GM23338 (cell line): ENCODE data around the gene SYPL1. TPM values are rescaled to one million over a fixed set of nuclear protein-coding genes. Genes with fewer than 3 reads are reported as not detected.

Source experiments
- ATAC-seq: fragments of 200-7000 bp; cut with Tn5 transposase; 3 replicates; pipeline ENCODE4 v1.9.1; 2020
- DNase-seq: peaks from one replicate; pipeline ENCODE4 v3.0.0-alpha.2; 2015; ENCODE audit warnings: low spot score
- H2AFZ ChIP-seq: fragments of 200-600 bp; sonication (generic); 2 replicates; pipeline ENCODE4 v1.8.0; 2016; ENCODE audit warnings: antibody characterized with exemption, mild to moderate bottlenecking, moderate library complexity
- H3F3A ChIP-seq: fragments of 200-600 bp; sonication (generic); replicated peaks from 2 replicates; pipeline ENCODE4 v1.8.0; 2017; ENCODE audit warnings: antibody characterized with exemption, mixed run types, low read depth
- H3K27ac ChIP-seq: fragments of 200-600 bp; sonication (generic); 2 replicates; pipeline ENCODE4 v1.6.1; 2016; ENCODE audit warnings: low read depth
- H3K27me3 ChIP-seq: fragments of 200-600 bp; sonication (generic); 2 replicates; pipeline ENCODE4 v1.8.0; 2016; ENCODE audit warnings: mild to moderate bottlenecking, mixed run types, moderate library complexity; ENCODE audit not compliant: insufficient read depth
- H3K36me3 ChIP-seq: fragments of 200-600 bp; sonication (generic); 2 replicates; pipeline ENCODE4 v1.8.0; 2016; ENCODE audit warnings: mild to moderate bottlenecking; ENCODE audit not compliant: insufficient read depth
- H3K4me1 ChIP-seq: fragments of 200-600 bp; sonication (generic); 2 replicates; pipeline ENCODE4 v1.8.0; 2016; ENCODE audit warnings: mild to moderate bottlenecking, moderate library complexity; ENCODE audit not compliant: insufficient read depth
- H3K4me2 ChIP-seq: fragments of 200-600 bp; sonication (generic); 2 replicates; pipeline ENCODE4 v1.7.1; 2017; ENCODE audit warnings: mixed run types
- H3K4me3 ChIP-seq: fragments of 200-600 bp; sonication (generic); 2 replicates; pipeline ENCODE4 v1.6.1; 2016; ENCODE audit warnings: mixed run types
- H3K79me2 ChIP-seq: fragments of 200-600 bp; sonication (generic); replicated peaks from 2 replicates; pipeline ENCODE4 v1.8.0; 2017; ENCODE audit warnings: mild to moderate bottlenecking; ENCODE audit not compliant: insufficient read depth
- H3K9me2 ChIP-seq: fragments of 200-600 bp; sonication (generic); 2 replicates; pipeline ENCODE4 v1.8.0; 2017; ENCODE audit not compliant: insufficient read depth
- H4K20me1 ChIP-seq: fragments of 200-600 bp; sonication (generic); replicated peaks from 2 replicates; pipeline ENCODE4 v1.8.0; 2017; ENCODE audit warnings: mild to moderate bottlenecking; ENCODE audit not compliant: insufficient read depth
- H3K27ac Mint-ChIP-seq: 2 replicates; pipeline ENCODE4 v1.8.0; 2020; ENCODE audit warnings: inconsistent platforms, mild to moderate bottlenecking, moderate library complexity, mixed read lengths
- H3K27me3 Mint-ChIP-seq: 3 replicates; pipeline ENCODE4 v1.8.0; 2022; ENCODE audit warnings: low read depth, mild to moderate bottlenecking, moderate library complexity, mixed read lengths, inconsistent platforms; ENCODE audit not compliant: insufficient read depth, poor library complexity
- H3K36me3 Mint-ChIP-seq: 3 replicates; pipeline ENCODE4 v1.8.0; 2021; ENCODE audit warnings: low read depth, mild to moderate bottlenecking, inconsistent platforms, moderate library complexity, mixed read lengths
- H3K4me1 Mint-ChIP-seq: 3 replicates; pipeline ENCODE4 v1.8.0; 2020; ENCODE audit warnings: mild to moderate bottlenecking, inconsistent platforms, mixed read lengths
- H3K4me3 Mint-ChIP-seq: 3 replicates; pipeline ENCODE4 v1.8.0; 2021; ENCODE audit warnings: moderate library complexity, mild to moderate bottlenecking, inconsistent platforms, mixed read lengths
- H3K9me3 Mint-ChIP-seq: 3 replicates; pipeline ENCODE4 v1.8.0; 2020; ENCODE audit warnings: moderate library complexity, mild to moderate bottlenecking, inconsistent platforms, mixed read lengths
- EZH2phosphoT487 ChIP-seq: fragments of 200-600 bp; sonication (generic); IDR thresholded peaks from one replicate; pipeline ENCODE4 v1.8.1; 2018; ENCODE audit warnings: antibody characterized with exemption; ENCODE audit not compliant: unreplicated experiment
- polyA plus RNA-seq: library from polyadenylated mRNA; unstranded; fragments of >200 nt; fragmentation: Nextera tagmentation; extraction: Ambion mirVana; gene quantifications from 2 replicates; pipeline ENCODE4 v1.2.1, GENCODE V29; 2016
- total RNA-seq: library from RNA; depleted of rRNA; stranded (reverse); fragments of >200 nt; shearing (Covaris generic); gene quantifications from 2 replicates; pipeline ENCODE4 v1.2.3, GENCODE V29; 2014
- TF ChIP-seq, protein P1 (sequence below), 2 experiments: fragments of 200-600 bp in 1 of 2; sonication (generic) in 1 of 2; conservative IDR thresholded peaks; 2 replicates each; pipeline versions ENCODE4 v1.5.1 to v1.6.1; 2016 to 2017; ENCODE audit warnings: antibody characterized with exemption in 2 of 2, low read depth in 2 of 2, mild to moderate bottlenecking in 2 of 2, moderate library complexity in 1 of 2
- TF ChIP-seq, protein P2 (sequence below): fragments of 250-450 bp; sonication (Bioruptor Pico); IDR thresholded peaks from 2 replicates; pipeline ENCODE4 v1.5.0; 2020; ENCODE audit warnings: mild to moderate bottlenecking, moderate library complexity

SYPL1 gene
- total and polyA plus RNA-seq, 2 experiments from 2014 or later, result 39.3 to 52.7 TPM

DNA sequence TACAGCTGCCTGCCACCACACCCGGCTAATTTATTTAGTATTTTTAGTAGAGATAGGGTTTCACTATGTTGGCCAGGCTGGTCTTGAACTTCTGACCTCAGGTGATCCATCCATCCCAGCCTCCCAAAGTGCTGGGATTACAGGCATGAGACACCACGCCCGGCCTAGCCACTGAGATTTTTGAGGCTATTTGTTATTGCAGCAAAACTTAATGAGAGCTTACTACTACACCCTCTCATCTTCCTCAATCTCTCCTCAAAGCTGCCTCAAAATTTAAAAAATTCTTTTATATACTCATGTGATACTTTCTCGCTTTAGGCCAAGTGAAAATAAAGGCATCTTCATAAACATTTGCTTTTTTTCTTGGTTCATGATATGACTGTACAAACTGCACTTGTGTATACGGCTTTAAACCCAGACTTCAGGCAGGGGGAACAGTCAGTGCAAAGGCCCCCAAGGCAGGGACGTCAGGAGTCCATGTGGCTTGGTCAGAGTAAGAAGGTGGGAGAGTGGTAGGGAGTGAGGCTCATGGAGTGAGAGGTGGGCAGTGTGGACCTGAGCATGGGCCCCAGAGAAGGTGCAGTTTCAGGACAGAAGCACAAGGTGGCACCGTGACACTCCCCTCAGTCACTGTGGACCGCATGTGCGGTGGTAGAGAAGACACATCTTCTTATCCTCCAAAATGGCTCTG, 55.5 kb downstream of the SYPL1 start:
- Histone ChIP-seq H3K4me1 (peaks cover 12% of the 10 kb centered on the region; the same call in 1 of the 2 replicates), H3F3A (no peaks in the 10 kb centered on the region), H3K4me3 (no peak overlapping the region), H3K9me2 (peaks cover 2% of the 10 kb centered on the region; the same call in 1 of the 2 replicates), H4K20me1 (no peaks in the 10 kb centered on the region), H2AFZ (peak overlapping the region; percentile 96), H3K4me2 (no peak overlapping the region), H3K36me3 (no peaks in the 10 kb centered on the region), H3K79me2 (no peaks in the 10 kb centered on the region), H3K27ac (no peak overlapping the region), H3K27me3 (no peaks in the 10 kb centered on the region)
- ATAC-seq (peak; percentile 95), DNase-seq (peak; percentile 81)
- peaks cover 8% of the 10 kb centered on the region for H3K27me3 Mint-ChIP-seq
- H3K27ac Mint-ChIP-seq, result no peak overlapping the region
- H3K4me3 Mint-ChIP-seq, result no peak overlapping the region
- TF ChIP-seq EZH2phosphoT487, result no peak
- TF ChIP-seq, protein P1, sequence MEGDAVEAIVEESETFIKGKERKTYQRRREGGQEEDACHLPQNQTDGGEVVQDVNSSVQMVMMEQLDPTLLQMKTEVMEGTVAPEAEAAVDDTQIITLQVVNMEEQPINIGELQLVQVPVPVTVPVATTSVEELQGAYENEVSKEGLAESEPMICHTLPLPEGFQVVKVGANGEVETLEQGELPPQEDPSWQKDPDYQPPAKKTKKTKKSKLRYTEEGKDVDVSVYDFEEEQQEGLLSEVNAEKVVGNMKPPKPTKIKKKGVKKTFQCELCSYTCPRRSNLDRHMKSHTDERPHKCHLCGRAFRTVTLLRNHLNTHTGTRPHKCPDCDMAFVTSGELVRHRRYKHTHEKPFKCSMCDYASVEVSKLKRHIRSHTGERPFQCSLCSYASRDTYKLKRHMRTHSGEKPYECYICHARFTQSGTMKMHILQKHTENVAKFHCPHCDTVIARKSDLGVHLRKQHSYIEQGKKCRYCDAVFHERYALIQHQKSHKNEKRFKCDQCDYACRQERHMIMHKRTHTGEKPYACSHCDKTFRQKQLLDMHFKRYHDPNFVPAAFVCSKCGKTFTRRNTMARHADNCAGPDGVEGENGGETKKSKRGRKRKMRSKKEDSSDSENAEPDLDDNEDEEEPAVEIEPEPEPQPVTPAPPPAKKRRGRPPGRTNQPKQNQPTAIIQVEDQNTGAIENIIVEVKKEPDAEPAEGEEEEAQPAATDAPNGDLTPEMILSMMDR (conservative IDR thresholded peaks at IDR 0.05; ENCODE audit: low read depth in 2 of 2), result peak; percentile 69 to 98
- TF ChIP-seq, protein P2, sequence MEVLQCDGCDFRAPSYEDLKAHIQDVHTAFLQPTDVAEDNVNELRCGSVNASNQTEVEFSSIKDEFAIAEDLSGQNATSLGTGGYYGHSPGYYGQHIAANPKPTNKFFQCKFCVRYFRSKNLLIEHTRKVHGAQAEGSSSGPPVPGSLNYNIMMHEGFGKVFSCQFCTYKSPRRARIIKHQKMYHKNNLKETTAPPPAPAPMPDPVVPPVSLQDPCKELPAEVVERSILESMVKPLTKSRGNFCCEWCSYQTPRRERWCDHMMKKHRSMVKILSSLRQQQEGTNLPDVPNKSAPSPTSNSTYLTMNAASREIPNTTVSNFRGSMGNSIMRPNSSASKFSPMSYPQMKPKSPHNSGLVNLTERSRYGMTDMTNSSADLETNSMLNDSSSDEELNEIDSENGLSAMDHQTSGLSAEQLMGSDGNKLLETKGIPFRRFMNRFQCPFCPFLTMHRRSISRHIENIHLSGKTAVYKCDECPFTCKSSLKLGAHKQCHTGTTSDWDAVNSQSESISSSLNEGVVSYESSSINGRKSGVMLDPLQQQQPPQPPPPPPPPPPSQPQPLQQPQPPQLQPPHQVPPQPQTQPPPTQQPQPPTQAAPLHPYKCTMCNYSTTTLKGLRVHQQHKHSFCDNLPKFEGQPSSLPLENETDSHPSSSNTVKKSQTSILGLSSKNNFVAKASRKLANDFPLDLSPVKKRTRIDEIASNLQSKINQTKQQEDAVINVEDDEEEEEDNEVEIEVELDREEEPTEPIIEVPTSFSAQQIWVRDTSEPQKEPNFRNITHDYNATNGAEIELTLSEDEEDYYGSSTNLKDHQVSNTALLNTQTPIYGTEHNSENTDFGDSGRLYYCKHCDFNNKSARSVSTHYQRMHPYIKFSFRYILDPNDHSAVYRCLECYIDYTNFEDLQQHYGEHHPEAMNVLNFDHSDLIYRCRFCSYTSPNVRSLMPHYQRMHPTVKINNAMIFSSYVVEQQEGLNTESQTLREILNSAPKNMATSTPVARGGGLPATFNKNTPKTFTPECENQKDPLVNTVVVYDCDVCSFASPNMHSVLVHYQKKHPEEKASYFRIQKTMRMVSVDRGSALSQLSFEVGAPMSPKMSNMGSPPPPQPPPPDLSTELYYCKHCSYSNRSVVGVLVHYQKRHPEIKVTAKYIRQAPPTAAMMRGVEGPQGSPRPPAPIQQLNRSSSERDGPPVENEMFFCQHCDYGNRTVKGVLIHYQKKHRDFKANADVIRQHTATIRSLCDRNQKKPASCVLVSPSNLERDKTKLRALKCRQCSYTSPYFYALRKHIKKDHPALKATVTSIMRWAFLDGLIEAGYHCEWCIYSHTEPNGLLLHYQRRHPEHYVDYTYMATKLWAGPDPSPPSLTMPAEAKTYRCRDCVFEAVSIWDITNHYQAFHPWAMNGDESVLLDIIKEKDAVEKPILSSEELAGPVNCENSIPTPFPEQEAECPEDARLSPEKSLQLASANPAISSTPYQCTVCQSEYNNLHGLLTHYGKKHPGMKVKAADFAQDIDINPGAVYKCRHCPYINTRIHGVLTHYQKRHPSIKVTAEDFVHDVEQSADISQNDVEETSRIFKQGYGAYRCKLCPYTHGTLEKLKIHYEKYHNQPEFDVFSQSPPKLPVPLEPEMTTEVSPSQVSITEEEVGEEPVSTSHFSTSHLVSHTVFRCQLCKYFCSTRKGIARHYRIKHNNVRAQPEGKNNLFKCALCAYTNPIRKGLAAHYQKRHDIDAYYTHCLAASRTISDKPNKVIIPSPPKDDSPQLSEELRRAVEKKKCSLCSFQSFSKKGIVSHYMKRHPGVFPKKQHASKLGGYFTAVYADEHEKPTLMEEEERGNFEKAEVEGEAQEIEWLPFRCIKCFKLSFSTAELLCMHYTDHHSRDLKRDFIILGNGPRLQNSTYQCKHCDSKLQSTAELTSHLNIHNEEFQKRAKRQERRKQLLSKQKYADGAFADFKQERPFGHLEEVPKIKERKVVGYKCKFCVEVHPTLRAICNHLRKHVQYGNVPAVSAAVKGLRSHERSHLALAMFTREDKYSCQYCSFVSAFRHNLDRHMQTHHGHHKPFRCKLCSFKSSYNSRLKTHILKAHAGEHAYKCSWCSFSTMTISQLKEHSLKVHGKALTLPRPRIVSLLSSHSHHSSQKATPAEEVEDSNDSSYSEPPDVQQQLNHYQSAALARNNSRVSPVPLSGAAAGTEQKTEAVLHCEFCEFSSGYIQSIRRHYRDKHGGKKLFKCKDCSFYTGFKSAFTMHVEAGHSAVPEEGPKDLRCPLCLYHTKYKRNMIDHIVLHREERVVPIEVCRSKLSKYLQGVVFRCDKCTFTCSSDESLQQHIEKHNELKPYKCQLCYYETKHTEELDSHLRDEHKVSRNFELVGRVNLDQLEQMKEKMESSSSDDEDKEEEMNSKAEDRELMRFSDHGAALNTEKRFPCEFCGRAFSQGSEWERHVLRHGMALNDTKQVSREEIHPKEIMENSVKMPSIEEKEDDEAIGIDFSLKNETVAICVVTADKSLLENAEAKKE (CRISPR knock-in tag), result peak; percentile 79
- peaks cover 9% of the 10 kb centered on the region for H3K36me3 Mint-ChIP-seq
- H3K4me1 Mint-ChIP-seq, result peaks cover 16% of the 10 kb centered on the region
- peaks cover 19% of the 10 kb centered on the region for H3K9me3 Mint-ChIP-seq
